NCI-H446 (cell line): ENCODE data around the gene PSMD12.
"Not testable (repeated sequence)": the region's sequence is repeated elsewhere in the genome, so short reads cannot be mapped to it uniquely, and the experiment has no call there.

Source experiments
- DNase-seq, 2 experiments: peaks; one replicate each; lab custom pipeline; 2025; lab: John Stamatoyannopoulos, UW

PSMD12 gene

GRCh38 chr17:67366193-67367157 is at the start of gene PSMD12:
PSMD12 (minus strand) TSS chr17:67366577; CDS start chr17:67366519, 58 bp downstream.
- peak; percentile 48 to 93 for DNase-seq

- no peak for DNase-seq
Observed at GRCh38 chr17:67415291-67415690, 48.9 kb upstream of the PSMD12 start.

GRCh38 chr17:67414559-67414958 is 48.2 kb upstream of the PSMD12 start:
- no peak for DNase-seq

- DNase-seq, result no peak
Observed at GRCh38 chr17:67414130-67414529, 47.8 kb upstream of the PSMD12 start.

GRCh38 chr17:67413388-67413787 is 47.0 kb upstream of the PSMD12 start:
- DNase-seq, result no peak

GRCh38 chr17:67412941-67413340 is 46.6 kb upstream of the PSMD12 start:
- DNase-seq, result no peak

- DNase-seq, result no peak
Observed at GRCh38 chr17:67412032-67412431, 45.7 kb upstream of the PSMD12 start.

GRCh38 chr17:67411397-67411796 is 45.0 kb upstream of the PSMD12 start:
- no peak for DNase-seq

- not testable (repeated sequence) for DNase-seq
Observed at GRCh38 chr17:67408455-67408830, 42.1 kb upstream of the PSMD12 start.

GRCh38 chr17:67403483-67403882 is 37.1 kb upstream of the PSMD12 start:
- no peak for DNase-seq

GRCh38 chr17:67403065-67403464 is 36.7 kb upstream of the PSMD12 start:
- no peak for DNase-seq

- DNase-seq, result no peak
Observed at GRCh38 chr17:67401598-67402504, 35.5 kb upstream of the PSMD12 start.

- no peak for DNase-seq
Observed at GRCh38 chr17:67401106-67401505, 34.7 kb upstream of the PSMD12 start.

- DNase-seq, result no peak
Observed at GRCh38 chr17:67400193-67400592, 33.8 kb upstream of the PSMD12 start.

GRCh38 chr17:67399676-67400075 is 33.3 kb upstream of the PSMD12 start:
- DNase-seq, result no peak

- no peak for DNase-seq
Observed at GRCh38 chr17:67393809-67394397, 27.5 kb upstream of the PSMD12 start.

GRCh38 chr17:67392111-67392510 is 25.7 kb upstream of the PSMD12 start:
- no peak for DNase-seq

GRCh38 chr17:67390646-67391361 is 24.4 kb upstream of the PSMD12 start:
- DNase-seq, result peak in 1 of 2 experiments; percentile 37

- DNase-seq, result no peak
Observed at GRCh38 chr17:67390006-67390645, 23.7 kb upstream of the PSMD12 start.

GRCh38 chr17:67388986-67389385 is 22.6 kb upstream of the PSMD12 start:
- peak in 1 of 2 experiments; percentile 12 for DNase-seq

GRCh38 chr17:67388536-67388935 is 22.2 kb upstream of the PSMD12 start:
- DNase-seq, result not testable (repeated sequence)
